Naive thymus-derived CD8-positive, alpha-beta T cell (primary cell): ENCODE measurements around the gene ATP5F1D. TPM values are rescaled to one million over a fixed set of nuclear protein-coding genes. Genes with fewer than 3 reads are reported as not detected.

Experiments used
- ATAC-seq, 2 donors: fragments of 150-1000 bp; cut with Tn5 transposase in 1 of 2; sonication (Bioruptor Pico), chemical (Tn5 transposase) in 1 of 2; 1 replicate in 1 of 2; 2 replicates in 1 of 2; pipeline ENCODE4 v1.10.0; 2021; ENCODE audit warnings: mild to moderate bottlenecking in 2 of 2, moderate library complexity in 2 of 2
- POLR2A ChIA-PET: fragments of 350-600 bp; sonication (Branson Sonifier 250); formaldehyde crosslinking; loops from one replicate; lab custom pipeline; 2021; ENCODE audit warnings: antibody characterized with exemption; lab: Charles Lee
- DNase-seq, 10 donors: peaks; one replicate each; pipeline versions ENCODE4 v3.0.0 to v3.0.0-alpha.2; 2020 to 2022
- H3K27ac Mint-ChIP-seq, 10 donors: one replicate each; pipeline ENCODE4 v1.8.0; 2020 to 2022; ENCODE audit warnings: mild to moderate bottlenecking in 10 of 10, mixed read lengths in 10 of 10, moderate library complexity in 4 of 10, inconsistent platforms in 1 of 10
- H3K27me3 Mint-ChIP-seq, 5 donors: one replicate each; pipeline ENCODE4 v1.8.0; 2021 to 2022; ENCODE audit warnings: mixed read lengths in 5 of 5
- H3K36me3 Mint-ChIP-seq, 3 donors: one replicate each; pipeline ENCODE4 v1.8.0; 2020 to 2022; ENCODE audit warnings: mixed read lengths in 3 of 3, mild to moderate bottlenecking in 2 of 3, inconsistent platforms in 1 of 3
- H3K4me1 Mint-ChIP-seq, 4 donors: one replicate each; pipeline ENCODE4 v1.8.0; 2021 to 2022; ENCODE audit warnings: mixed read lengths in 4 of 4
- H3K4me3 Mint-ChIP-seq, 10 donors: one replicate each; pipeline ENCODE4 v1.8.0; 2020 to 2022; ENCODE audit warnings: mild to moderate bottlenecking in 10 of 10, mixed read lengths in 10 of 10, moderate library complexity in 6 of 10, inconsistent platforms in 1 of 10
- H3K9me3 Mint-ChIP-seq, 9 donors: one replicate each; pipeline ENCODE4 v1.8.0; 2020 to 2022; ENCODE audit warnings: mixed read lengths in 9 of 9, mild to moderate bottlenecking in 3 of 9, inconsistent platforms in 1 of 9, moderate library complexity in 1 of 9
- polyA plus RNA-seq, 3 donors: library from polyadenylated mRNA; unstranded; fragments of 300-500 nt; fragmentation: Illumina TruSeq; gene quantifications; one replicate each; pipeline ENCODE4 v1.2.3, GENCODE V29; 2021
- total RNA-seq, 8 experiments: library from RNA in 2 of 8; stranded (reverse) in 2 of 8; gene quantifications; one replicate each; pipeline ENCODE4 v1.2.3 and lab custom pipeline; 2021 to 2026

ATP5F1D gene
- total and polyA plus RNA-seq, 5 experiments from 2014 or later: 83.9 to 264 (median 214) TPM

GRCh38 chr19:1252821-1253513, 11.4 kb downstream of the ATP5F1D start:
- Mint-ChIP-seq H3K4me3 (peak overlapping the region; percentile 33 to 95 (median 73)), H3K9me3 (no peaks in the 10 kb centered on the region), H3K27me3 (peaks cover 0 to 3% (median 0%) of the 10 kb centered on the region in 5 donors), H3K27ac (peak overlapping the region; percentile 28 to 97 (median 84)), H3K4me1 (peaks cover 15 to 40% (median 29%) of the 10 kb centered on the region in 4 donors), H3K36me3 (peaks cover 0 to 34% (median 4%) of the 10 kb centered on the region in 3 donors)
- POLR2A ChIA-PET: interaction anchor here (0.6 to 13.6 kb wide), 12 partner anchors 9 to 248 kb away, joined by 3 to 480 read pairs (median 5); partner anchors contain the start of genes CIRBP, FAM174C and RNU6-2
- ATAC-seq (peak; percentile 7 to 31), DNase-seq (peak; percentile 73 to 91 (median 80))

DNA sequence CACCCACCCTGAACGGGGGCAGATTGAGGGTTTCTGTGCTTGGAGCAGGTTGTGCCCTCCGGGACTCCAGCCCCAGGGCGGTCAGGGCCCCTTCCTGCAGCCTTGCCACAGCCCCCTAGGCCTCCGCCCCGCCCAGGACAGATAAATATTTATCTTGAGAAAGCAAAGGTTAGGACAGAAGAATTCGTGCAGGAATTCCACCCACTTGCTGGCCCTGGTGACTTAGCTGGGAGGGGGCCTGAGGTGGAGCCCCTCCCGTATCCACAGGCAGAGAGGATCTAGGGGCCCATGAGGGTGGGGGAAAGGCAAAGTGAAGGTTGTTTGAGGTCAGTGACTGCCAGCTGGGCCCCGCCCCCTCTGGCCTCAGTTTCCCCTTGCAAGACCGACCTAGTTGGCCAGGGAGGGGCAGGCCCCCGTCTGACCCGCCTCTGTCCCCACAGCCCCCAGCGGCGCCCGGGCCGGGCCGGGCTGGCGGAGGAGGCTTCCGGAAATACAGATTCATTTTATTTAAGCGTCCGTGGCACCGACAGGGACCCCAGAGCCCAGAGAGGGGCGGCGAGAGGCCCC, 12.0 kb downstream of the ATP5F1D start:
- peak in 1 of 10 donors; percentile 24 for DNase-seq
- H3K4me3 Mint-ChIP-seq: peak overlapping the region; percentile 33 to 95 (median 64)
- H3K27me3 Mint-ChIP-seq: peaks cover 0 to 3% (median 0%) of the 10 kb centered on the region in 5 donors
- peaks cover 15 to 45% (median 33%) of the 10 kb centered on the region in 4 donors for H3K4me1 Mint-ChIP-seq
- ATAC-seq: no peak
- no peaks in the 10 kb centered on the region for H3K9me3 Mint-ChIP-seq
- H3K27ac Mint-ChIP-seq: peak overlapping the region; percentile 28 to 97 (median 84)
- peaks cover 0 to 35% (median 7%) of the 10 kb centered on the region in 3 donors for H3K36me3 Mint-ChIP-seq
- POLR2A ChIA-PET: interaction anchor here (0.7 to 13.6 kb wide), 9 partner anchors 10 to 226 kb away, joined by 3 to 480 read pairs (median 5); partner anchors contain the start of genes CIRBP and FAM174C

GRCh38 chr19:1254081-1254527, 12.6 kb downstream of the ATP5F1D start:
- POLR2A ChIA-PET: interaction anchor here (1.2 to 13.6 kb wide), 5 partner anchors 10 to 226 kb away, joined by 4 to 480 read pairs (median 6); partner anchors contain the start of gene CIRBP
- H3K4me1 Mint-ChIP-seq: peaks cover 15 to 50% (median 38%) of the 10 kb centered on the region in 4 donors
- H3K27ac Mint-ChIP-seq: peak overlapping the region in 3 of 10 donors; percentile 75 to 90 (median 88)
- ATAC-seq (no peak), DNase-seq (no peak)
- H3K4me3 Mint-ChIP-seq: peak overlapping the region in 4 of 10 donors; percentile 33 to 59 (median 44)
- H3K9me3 Mint-ChIP-seq: no peaks in the 10 kb centered on the region
- H3K36me3 Mint-ChIP-seq: peaks cover 0 to 35% (median 7%) of the 10 kb centered on the region in 3 donors
- peaks cover 0 to 3% (median 0%) of the 10 kb centered on the region in 5 donors for H3K27me3 Mint-ChIP-seq

- POLR2A ChIA-PET: interaction anchor here (1.7 to 13.6 kb wide), 3 partner anchors 10 to 21 kb away, joined by 6 to 480 read pairs (median 30); partner anchors contain the start of genes CIRBP and FAM174C
- no peak for ATAC-seq
- H3K27me3 Mint-ChIP-seq: peaks cover 0 to 3% (median 0%) of the 10 kb centered on the region in 5 donors
- no peaks in the 10 kb centered on the region for H3K9me3 Mint-ChIP-seq
- no peak for DNase-seq
- peaks cover 15 to 55% (median 43%) of the 10 kb centered on the region in 4 donors for H3K4me1 Mint-ChIP-seq
- peak overlapping the region in 9 of 10 donors; percentile 9 to 59 (median 45) for H3K4me3 Mint-ChIP-seq
- H3K27ac Mint-ChIP-seq: peak overlapping the region in 7 of 10 donors; percentile 13 to 90 (median 75)
- peaks cover 0 to 35% (median 7%) of the 10 kb centered on the region in 3 donors for H3K36me3 Mint-ChIP-seq
Observed at GRCh38 chr19:1254530-1255185, 13.1 kb downstream of the ATP5F1D start.

GRCh38 chr19:1255186-1256161, 13.9 kb downstream of the ATP5F1D start:
- peaks cover 0 to 3% (median 0%) of the 10 kb centered on the region in 5 donors for H3K27me3 Mint-ChIP-seq
- H3K27ac Mint-ChIP-seq: peak overlapping the region in 5 of 10 donors; percentile 13 to 90 (median 75)
- ATAC-seq: no peak
- POLR2A ChIA-PET: interaction anchor here (0.6 to 13.6 kb wide), 7 partner anchors 9 to 932 kb away, joined by 3 to 480 read pairs (median 4); partner anchors contain the start of genes CIRBP and FAM174C
- peak overlapping the region in 5 of 10 donors; percentile 7 to 59 (median 56) for H3K4me3 Mint-ChIP-seq
- no peak for DNase-seq
- no peaks in the 10 kb centered on the region for H3K9me3 Mint-ChIP-seq
- peaks cover 0 to 35% (median 7%) of the 10 kb centered on the region in 3 donors for H3K36me3 Mint-ChIP-seq
- H3K4me1 Mint-ChIP-seq: peaks cover 19 to 60% (median 48%) of the 10 kb centered on the region in 4 donors

DNA sequence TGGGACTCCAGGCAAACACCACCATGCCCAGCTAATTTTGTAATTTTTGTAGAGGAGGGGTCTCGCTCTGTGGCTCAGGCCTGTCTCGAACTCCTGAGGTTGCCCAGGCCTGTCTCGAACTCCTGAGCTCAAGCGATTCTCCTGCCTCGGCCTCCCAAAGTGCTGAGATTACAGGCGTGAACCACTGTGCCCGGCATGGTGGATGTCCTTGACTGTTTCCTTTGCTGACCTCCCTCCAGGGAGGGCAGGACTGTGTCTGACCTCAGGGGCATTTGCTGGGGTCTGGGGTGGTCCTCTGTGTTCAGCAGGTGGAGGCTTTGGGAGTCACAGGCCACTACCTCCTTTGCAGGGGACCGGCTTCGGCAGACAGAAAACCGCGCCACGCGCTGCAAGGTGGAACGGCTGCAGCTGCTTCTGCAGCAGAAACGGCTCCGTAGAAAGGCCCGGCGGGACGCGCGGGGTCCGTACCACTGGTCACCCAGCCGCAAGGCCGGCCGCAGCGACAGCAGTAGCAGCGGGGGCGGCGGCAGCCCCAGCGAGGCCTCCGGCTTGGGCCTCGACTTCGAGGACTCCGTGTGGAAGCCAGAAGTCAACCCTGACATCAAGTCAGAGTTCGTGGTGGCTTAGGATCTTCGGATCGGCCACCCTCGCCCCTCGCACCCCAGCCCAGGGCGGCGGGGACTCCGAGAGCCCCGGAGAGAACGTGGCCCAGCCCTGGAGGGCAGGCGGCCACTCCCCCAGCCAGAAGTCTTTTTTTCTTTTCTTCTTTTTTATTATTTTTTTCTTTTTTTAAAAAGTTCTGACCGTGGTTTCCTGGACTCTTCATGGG, 15.3 kb downstream of the ATP5F1D start:
- H3K27me3 Mint-ChIP-seq: peaks cover 0 to 2% (median 0%) of the 10 kb centered on the region in 5 donors
- peaks cover 23 to 65% (median 58%) of the 10 kb centered on the region in 4 donors for H3K4me1 Mint-ChIP-seq
- POLR2A ChIA-PET: interaction anchor here (1.7 to 13.6 kb wide), 3 partner anchors 7 to 18 kb away, joined by 6 to 480 read pairs (median 30); partner anchors contain the start of genes CIRBP and FAM174C
- ATAC-seq: no peak
- DNase-seq: no peak
- H3K9me3 Mint-ChIP-seq: no peaks in the 10 kb centered on the region
- peak overlapping the region in 6 of 10 donors; percentile 18 to 97 (median 60) for H3K4me3 Mint-ChIP-seq
- peaks cover 0 to 32% (median 7%) of the 10 kb centered on the region in 3 donors for H3K36me3 Mint-ChIP-seq
- H3K27ac Mint-ChIP-seq: peak overlapping the region in 8 of 10 donors; percentile 13 to 96 (median 87)

DNA sequence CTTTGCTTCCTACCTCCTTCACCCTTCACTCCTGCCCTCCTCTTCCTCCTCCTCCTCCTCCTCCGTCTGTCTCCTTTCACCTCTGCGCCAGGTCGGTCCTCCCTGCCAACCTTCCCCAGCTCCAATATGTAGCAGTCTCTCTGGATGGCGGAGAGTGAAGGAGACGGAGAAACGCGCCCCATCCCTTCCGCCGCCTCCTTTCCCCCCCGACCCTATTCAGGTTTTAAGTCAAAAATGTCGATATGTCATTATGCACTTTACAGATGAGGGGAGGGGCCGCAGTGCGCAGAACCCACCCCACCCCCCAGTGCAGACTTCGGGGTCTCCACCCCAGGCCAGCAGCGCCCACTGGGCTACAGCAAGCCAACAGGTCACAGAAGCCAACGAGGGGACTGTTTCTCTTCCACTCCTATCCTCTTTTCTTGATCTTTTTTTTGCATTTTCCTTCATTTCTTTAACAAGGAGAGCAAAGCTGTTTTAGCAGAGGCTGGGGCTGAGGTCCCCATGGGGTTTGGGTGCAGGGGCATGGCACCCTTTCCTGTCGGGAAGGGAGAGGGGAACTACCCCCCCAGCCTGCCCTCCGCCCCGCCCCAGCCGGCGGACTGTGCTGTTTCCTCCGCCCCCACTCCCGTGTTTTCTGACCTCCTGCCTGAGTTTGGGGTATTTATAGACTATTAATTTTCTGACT, 16.1 kb downstream of the ATP5F1D start:
- no peak for DNase-seq
- H3K36me3 Mint-ChIP-seq: peaks cover 0 to 30% (median 7%) of the 10 kb centered on the region in 3 donors
- no peak for ATAC-seq
- H3K27me3 Mint-ChIP-seq: peaks cover 0 to 2% (median 0%) of the 10 kb centered on the region in 5 donors
- peaks cover 25 to 70% (median 64%) of the 10 kb centered on the region in 4 donors for H3K4me1 Mint-ChIP-seq
- H3K27ac Mint-ChIP-seq: peak overlapping the region; percentile 75 to 99 (median 93)
- POLR2A ChIA-PET: interaction anchor here (1.1 to 13.6 kb wide), 4 partner anchors 7 to 127 kb away, joined by 3 to 480 read pairs (median 22); partner anchors contain the start of gene CIRBP
- H3K9me3 Mint-ChIP-seq: no peaks in the 10 kb centered on the region
- peak overlapping the region in 9 of 10 donors; percentile 42 to 97 (median 66) for H3K4me3 Mint-ChIP-seq

DNA sequence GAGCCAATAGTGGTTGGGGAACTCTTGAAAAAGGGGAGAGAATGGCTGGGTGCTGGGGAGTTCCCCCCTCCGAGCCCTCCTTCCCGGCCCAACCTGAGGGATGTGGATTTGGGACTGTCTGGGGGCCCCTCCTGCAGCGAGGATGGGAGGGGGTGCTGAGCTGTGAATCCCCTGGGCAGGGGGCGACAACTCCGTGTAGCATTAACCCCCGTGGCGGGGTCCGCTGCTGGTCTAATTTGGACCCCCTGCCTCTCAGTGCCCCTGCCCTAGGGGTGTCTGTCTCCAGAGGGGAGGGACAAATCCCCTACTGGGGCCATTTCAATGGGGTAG, 16.6 kb downstream of the ATP5F1D start:
- H3K27me3 Mint-ChIP-seq: peaks cover 0 to 2% (median 0%) of the 10 kb centered on the region in 5 donors
- peaks cover 0 to 30% (median 7%) of the 10 kb centered on the region in 3 donors for H3K36me3 Mint-ChIP-seq
- no peak for DNase-seq
- H3K9me3 Mint-ChIP-seq: no peaks in the 10 kb centered on the region
- H3K27ac Mint-ChIP-seq: peak overlapping the region; percentile 63 to 99 (median 95)
- peaks cover 27 to 74% (median 69%) of the 10 kb centered on the region in 4 donors for H3K4me1 Mint-ChIP-seq
- no peak for ATAC-seq
- peak overlapping the region; percentile 59 to 97 (median 78) for H3K4me3 Mint-ChIP-seq
- POLR2A ChIA-PET: interaction anchor here (1.1 to 13.6 kb wide), 4 partner anchors 3 to 127 kb away, joined by 3 to 480 read pairs (median 246); partner anchors contain the start of genes CIRBP and MIDN

- H3K4me1 Mint-ChIP-seq: peaks cover 27 to 72% (median 67%) of the 10 kb centered on the region in 4 donors
- H3K36me3 Mint-ChIP-seq: peaks cover 0 to 25% (median 7%) of the 10 kb centered on the region in 3 donors
- POLR2A ChIA-PET: interaction anchor here (0.7 to 13.6 kb wide), 7 partner anchors 4 to 191 kb away, joined by 3 to 480 read pairs (median 5); partner anchors contain the start of genes CIRBP, FAM174C and MIDN
- peak in 1 of 2 donors; percentile 5 for ATAC-seq
- peaks cover 0 to 2% (median 0%) of the 10 kb centered on the region in 5 donors for H3K27me3 Mint-ChIP-seq
- H3K9me3 Mint-ChIP-seq: no peaks in the 10 kb centered on the region
- H3K4me3 Mint-ChIP-seq: peak overlapping the region; percentile 80 to 97 (median 88)
- H3K27ac Mint-ChIP-seq: peak overlapping the region; percentile 92 to 99 (median 99)
- peak in 1 of 10 donors; percentile 78 for DNase-seq
Observed at GRCh38 chr19:1258707-1259205, 17.2 kb downstream of the ATP5F1D start.
